Retinal pigment epithelial cell (primary cell): ENCODE results near the gene PODXL.
A peak's percentile ranks its signal among the peaks of the same experiment; 100 is the strongest.

Experiments
- DNase-seq: peaks from one replicate; pipeline ENCODE4 v3.0.0-alpha.2; 2010; ENCODE audit warnings: low read depth
- H3K4me3 ChIP-seq: 2 replicates; pipeline ENCODE4 v1.5.1; 2011; ENCODE audit warnings: mild to moderate bottlenecking, low read length, control low read depth, moderate library complexity
- CTCF ChIP-seq: conservative IDR thresholded peaks from 2 replicates; pipeline ENCODE4 v1.5.1; 2011; ENCODE audit warnings: low read depth, low read length, control low read depth, inconsistent platforms

Gene PODXL

GRCh38 chr7:131546583-131547141 lies 9.8 kb downstream of the PODXL start:
- DNase-seq: no peak
- no peak overlapping the region for H3K4me3 ChIP-seq
- TF ChIP-seq CTCF: peak; percentile 83

- H3K4me3 ChIP-seq: no peak overlapping the region
- DNase-seq: no peak
- no peak for TF ChIP-seq CTCF
Observed at GRCh38 chr7:131546126-131546525, 10.3 kb downstream of the PODXL start.

GRCh38 chr7:131544449-131545301 lies 11.8 kb downstream of the PODXL start:
- no peak for DNase-seq
- peak; percentile 42 for TF ChIP-seq CTCF
- H3K4me3 ChIP-seq: no peak overlapping the region

GRCh38 chr7:131544021-131544420 lies 12.4 kb downstream of the PODXL start:
- no peak for DNase-seq
- H3K4me3 ChIP-seq: no peak overlapping the region
- TF ChIP-seq CTCF: no peak

- DNase-seq: no peak
- TF ChIP-seq CTCF: no peak
- no peak overlapping the region for H3K4me3 ChIP-seq
Observed at GRCh38 chr7:131543298-131543697, 13.1 kb downstream of the PODXL start.

GRCh38 chr7:131540491-131541162 lies 15.8 kb downstream of the PODXL start:
- no peak for DNase-seq
- TF ChIP-seq CTCF: no peak
- H3K4me3 ChIP-seq: no peak overlapping the region
